Stimulated activated CD4-positive, alpha-beta T cell treated with anti-CD3 and anti-CD28 coated beads, Interleukin-1b, Interleukin-23, amount 100 ng/mL, for 48 hours (primary cell): Measurements from ENCODE around the gene PLEKHD1.
"Not testable (repeated sequence)": the region's sequence is repeated elsewhere in the genome, so short reads cannot be mapped to it uniquely, and the experiment has no call there.

Experiments used
- DNase-seq: peaks from one replicate; pipeline ENCODE4 v3.0.0-alpha.2; 2020

Gene PLEKHD1

GRCh38 chr14:69484444-69485314 lies at the start of gene PLEKHD1:
Gene PLEKHD1 (plus strand): TSS chr14:69484728. CDS start chr14:69484966, 238 bp downstream.
- no peak for DNase-seq

- DNase-seq = no peak
Measured at GRCh38 chr14:69439521-69440270, 44.8 kb upstream of the PLEKHD1 start.

DNA sequence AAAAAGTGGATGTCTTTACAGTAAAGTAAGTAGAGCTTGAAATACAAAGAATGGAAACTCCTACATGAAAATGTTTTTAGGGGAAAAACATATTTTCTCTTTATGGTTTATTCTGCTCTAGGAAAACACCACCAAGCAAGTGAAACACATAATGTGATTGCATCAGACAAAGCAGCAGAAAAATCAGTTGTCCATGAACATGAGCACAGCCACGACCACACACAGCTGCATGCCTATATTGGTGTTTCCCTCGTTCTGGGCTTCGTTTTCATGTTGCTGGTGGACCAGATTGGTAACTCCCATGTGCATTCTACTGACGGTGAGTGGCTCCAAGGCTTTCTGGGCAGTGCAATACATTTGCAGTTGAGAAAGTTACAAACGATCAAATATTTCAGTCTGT lies 42.6 kb upstream of the PLEKHD1 start:
- DNase-seq = no peak

GRCh38 chr14:69443296-69443805 lies 41.2 kb upstream of the PLEKHD1 start:
- no peak for DNase-seq

DNA sequence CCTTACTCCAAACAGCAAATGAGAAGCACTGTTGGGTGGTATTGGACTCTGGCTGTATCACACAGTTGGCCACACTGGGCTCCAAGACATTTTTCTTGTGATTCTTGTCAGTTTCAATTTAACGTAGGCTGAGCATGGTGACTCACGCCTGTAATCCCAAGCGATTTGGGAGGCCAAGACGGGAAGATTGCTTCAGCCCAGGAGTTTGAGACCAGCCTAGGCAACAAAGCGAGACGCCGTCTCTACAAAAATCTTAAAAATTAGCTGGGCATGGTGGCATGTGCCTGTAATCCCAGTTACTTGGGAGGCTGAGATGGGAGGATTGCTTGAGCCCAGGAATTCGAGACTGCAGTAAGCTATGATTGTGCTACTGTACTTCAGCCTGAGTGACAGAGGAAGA lies 35.3 kb upstream of the PLEKHD1 start:
- DNase-seq = no peak

- no peak for DNase-seq
Measured at GRCh38 chr14:69451941-69452340, 32.6 kb upstream of the PLEKHD1 start.

DNA sequence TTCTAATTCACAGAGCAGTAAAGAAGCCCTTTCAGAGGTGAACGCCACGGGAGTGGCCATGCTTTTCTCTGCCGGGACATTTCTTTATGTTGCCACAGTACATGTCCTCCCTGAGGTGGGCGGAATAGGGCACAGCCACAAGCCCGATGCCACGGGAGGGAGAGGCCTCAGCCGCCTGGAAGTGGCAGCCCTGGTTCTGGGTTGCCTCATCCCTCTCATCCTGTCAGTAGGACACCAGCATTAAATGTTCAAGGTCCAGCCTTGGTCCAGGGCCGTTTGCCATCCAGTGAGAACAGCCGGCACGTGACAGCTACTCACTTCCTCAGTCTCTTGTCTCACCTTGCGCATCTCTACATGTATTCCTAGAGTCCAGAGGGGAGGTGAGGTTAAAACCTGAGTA lies 26.2 kb upstream of the PLEKHD1 start:
- DNase-seq = no peak

GRCh38 chr14:69459122-69459521 lies 25.4 kb upstream of the PLEKHD1 start:
- DNase-seq = no peak

- peak; percentile 60 for DNase-seq
Measured at GRCh38 chr14:69460093-69460701, 24.3 kb upstream of the PLEKHD1 start.

GRCh38 chr14:69464379-69464778 lies 20.1 kb upstream of the PLEKHD1 start:
- no peak for DNase-seq

DNA sequence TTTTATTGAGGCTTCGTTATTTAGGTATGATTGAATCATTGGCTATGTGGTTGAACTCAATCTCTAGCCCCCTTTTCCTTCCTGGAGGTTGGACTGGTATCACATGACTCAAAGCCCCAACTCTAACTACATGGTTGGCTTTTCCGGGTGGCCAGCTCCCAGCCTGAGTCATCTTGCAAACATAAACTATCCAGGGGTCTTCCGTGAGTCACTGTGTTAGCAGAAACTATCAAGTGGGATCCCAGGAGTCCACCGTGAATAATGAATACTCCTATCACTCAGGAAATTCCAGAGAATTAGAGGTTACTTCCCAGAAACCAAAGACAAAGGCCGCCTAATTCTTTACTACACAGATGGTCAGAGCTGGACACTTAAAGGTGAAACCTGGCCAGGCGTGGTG lies 19.7 kb upstream of the PLEKHD1 start:
- no peak for DNase-seq

- no peak for DNase-seq
Measured at GRCh38 chr14:69468949-69469348, 15.6 kb upstream of the PLEKHD1 start.

DNA sequence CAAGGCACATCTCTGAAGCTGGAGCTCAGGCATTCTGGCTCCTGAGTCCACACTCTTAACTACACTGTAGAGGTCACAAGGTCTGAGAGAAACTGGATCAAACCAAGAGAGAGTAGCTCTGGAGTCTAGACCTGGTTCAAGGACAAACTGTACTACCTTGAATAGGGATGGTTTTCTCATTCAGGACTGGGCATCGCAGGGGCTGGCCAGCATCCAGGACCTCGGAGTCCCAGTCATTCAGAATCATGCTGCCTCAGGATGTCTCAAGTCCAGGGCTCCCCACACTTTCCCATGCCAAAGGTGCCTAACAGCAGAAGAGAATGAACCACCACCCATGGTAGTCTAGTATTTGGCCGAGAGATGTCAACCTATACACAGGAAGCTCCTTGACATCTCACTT lies 13.1 kb upstream of the PLEKHD1 start:
- no peak for DNase-seq

DNA sequence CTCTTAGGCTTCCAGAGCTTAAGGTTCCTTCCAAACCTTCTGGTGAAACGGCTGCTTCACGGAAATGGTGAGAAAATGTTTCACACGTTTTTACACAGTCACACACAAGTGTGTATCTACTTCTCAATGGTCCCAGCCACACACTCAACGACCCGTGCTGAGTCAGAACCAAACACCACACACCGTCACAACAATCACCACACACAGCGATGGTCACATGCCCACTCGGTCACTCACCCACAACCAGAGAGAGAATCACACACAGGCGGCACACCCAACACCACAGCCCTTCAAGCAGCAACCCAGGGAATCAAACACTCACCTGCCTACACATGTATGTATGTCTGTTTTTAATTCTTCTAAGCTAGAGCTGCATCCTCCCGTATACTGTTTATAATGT lies 12.6 kb upstream of the PLEKHD1 start:
- no peak for DNase-seq

- DNase-seq = no peak
Measured at GRCh38 chr14:69473260-69473659, 11.3 kb upstream of the PLEKHD1 start.

DNA sequence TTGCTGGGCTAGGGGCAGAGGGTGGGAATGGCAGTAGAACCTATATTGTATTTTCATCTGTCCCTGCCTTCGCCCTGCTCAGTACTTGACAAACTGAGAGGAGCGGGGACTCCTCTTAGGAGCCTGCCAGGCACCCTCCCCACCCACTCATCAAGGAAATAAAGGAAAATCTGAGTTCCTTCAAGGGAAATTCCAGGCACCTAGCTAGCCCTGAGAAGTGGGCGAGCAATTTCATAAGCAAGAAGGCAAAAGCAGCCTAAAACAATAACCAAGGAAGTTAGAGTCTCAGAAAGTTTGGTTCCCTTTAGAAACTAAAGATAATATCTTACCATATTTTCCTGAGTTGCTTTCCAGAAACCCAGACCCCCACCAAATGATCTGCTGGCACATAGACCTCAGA lies 10.6 kb upstream of the PLEKHD1 start:
- no peak for DNase-seq

DNA sequence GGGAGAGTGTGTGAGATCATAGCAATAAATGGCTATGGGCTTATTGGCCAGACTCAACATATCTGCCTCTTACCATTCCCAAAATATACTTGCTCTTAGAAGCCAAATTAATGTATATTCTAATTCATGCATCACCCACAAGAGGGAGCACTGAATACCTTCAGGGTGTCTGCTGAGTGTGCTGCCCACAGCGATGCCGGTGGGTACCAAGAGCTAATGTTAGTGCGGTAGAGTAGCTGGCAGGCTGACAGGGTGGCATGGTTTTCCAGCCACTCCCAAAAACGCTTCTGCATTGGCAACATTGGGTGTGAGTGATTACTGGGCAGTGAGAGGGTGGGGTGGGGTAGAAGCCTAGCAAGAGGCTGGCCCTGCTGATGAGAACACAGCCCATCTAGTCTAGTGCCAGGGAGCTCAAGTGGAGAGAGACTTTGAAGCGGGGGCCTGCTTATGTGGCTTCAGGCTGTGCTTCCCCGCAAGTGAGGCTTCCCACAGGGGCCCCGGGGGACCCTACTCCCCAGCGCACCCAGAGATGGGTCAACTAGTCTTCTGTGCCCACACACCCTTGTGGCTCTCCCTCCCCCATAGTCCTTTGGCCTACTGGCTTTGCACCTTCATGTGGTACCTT lies 9.2 kb upstream of the PLEKHD1 start:
- DNase-seq = no peak

GRCh38 chr14:69476824-69477450 lies 7.6 kb upstream of the PLEKHD1 start:
- not testable (repeated sequence) for DNase-seq

DNA sequence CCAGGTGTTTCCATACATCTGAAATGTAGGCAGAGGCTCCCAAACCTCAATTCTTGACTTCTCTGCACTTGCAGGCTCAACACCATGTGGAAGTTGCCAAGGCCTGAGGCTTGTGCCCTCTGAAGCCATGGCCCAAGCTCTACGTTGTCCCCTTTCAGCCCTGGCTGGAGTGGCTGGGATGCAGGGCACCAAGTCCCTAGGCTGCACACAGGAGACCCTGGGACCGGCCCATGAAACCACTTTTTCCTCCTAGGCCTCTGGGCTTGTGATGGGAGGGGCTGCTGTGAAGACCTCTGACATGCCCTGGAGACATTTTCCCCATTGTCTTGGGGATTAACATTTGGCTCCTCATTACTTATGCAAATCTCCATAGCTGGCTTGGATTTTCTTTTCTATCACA lies 6.5 kb upstream of the PLEKHD1 start:
- not testable (repeated sequence) for DNase-seq

DNA sequence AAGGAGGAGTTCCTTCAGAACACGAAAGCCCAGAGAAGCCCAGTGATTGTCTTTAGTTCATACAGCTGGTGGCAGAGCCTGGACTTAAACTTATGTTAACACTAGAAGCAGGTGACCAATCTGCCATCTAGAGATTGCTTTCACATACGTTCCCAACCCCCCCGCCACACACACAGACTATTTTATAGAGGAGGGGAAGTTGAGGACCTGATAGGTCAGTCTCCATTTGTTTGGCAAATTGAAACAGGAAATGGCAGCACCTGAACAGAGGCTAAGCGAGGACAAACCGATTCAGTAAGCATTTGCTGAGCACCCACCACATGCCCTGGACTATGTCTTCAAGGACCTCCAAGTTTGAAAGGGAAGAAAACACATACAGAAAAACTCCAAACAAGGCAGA lies 4.8 kb upstream of the PLEKHD1 start:
- DNase-seq = no peak

GRCh38 chr14:69480136-69480535 lies 4.4 kb upstream of the PLEKHD1 start:
- DNase-seq = no peak

DNA sequence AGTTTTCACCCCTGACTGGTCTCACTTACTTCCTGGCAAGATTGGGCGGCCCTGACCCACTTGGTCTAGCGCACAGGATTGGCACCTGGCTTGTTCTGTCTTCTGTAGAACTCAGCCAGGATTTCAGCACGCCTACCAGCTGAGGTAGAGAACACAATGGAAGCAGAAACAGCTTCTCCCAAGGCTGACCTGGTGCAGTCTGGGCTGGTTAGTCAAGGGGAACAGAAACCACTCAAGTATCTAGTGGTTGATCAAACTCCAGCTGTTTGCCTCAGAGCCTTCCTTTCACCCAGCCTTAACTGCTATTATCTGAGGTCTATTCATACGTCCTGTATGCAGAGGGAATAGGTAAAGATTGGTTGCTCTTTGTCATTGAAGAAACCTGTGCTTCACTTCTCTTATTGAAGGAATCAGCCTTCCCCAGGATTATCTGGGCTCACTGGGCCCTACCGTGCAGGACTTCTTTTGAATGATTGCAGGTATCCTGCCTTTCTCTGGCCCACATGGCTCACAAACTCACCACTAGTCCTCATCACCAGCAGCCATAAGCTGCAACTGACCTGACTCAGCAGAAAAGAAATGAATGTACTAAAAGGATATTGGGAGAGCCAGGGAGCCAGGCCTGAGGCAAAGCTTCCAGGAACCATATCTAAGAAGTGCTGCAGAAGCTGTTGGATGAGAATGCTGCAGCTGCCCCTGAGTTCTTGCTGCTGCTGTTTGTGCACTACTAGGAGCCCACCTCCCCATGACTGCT lies 2.5 kb upstream of the PLEKHD1 start:
- DNase-seq = no peak
